Fibroblast of the aortic adventitia (primary cell): ENCODE data around the gene LAIR1. TPM values are rescaled to one million over a fixed set of nuclear protein-coding genes. Genes with fewer than 3 reads are reported as not detected.

ENCODE experiments used
- DNase-seq: peaks from one replicate; pipeline ENCODE4 v3.0.0-alpha.2; 2010; ENCODE audit warnings: low read depth
- H3K4me3 ChIP-seq: 2 replicates; pipeline ENCODE4 v1.5.1; 2011; ENCODE audit warnings: low read depth, mild to moderate bottlenecking, control low read depth, low read length, moderate library complexity
- CTCF ChIP-seq: IDR thresholded peaks from 2 replicates; pipeline ENCODE4 v1.5.1; 2011; ENCODE audit warnings: mild to moderate bottlenecking, low read length, control low read depth, inconsistent platforms; ENCODE audit not compliant: insufficient read depth
- total RNA-seq: library from RNA; depleted of rRNA; stranded (reverse); fragments of >200 nt; gene quantifications from 2 replicates; pipeline ENCODE4 v1.2.3, GENCODE V29; 2012; ENCODE audit warnings: low replicate concordance

The LAIR1 gene
- total RNA-seq, 1 donor: not detected

GRCh38 chr19:54312436-54313377 lies 52.0 kb downstream of the LAIR1 start, which contains the start of gene LILRA5:
TSS of gene LILRA5 (minus strand) at chr19:54313166. CDS start at chr19:54313019, 147 bp downstream.
- no peak for DNase-seq
- no peak for TF ChIP-seq CTCF

GRCh38 chr19:54312011-54312410 lies 52.7 kb downstream of the LAIR1 start:
- TF ChIP-seq CTCF: no peak
- DNase-seq: no peak
- H3K4me3 ChIP-seq: no peak overlapping the region

More at GRCh38 chr19:54312436-54313377, 52.0 kb downstream of the LAIR1 start, which contains the start of gene LILRA5:
- no peak within 1 kb of the TSS for H3K4me3 ChIP-seq

- no peak for TF ChIP-seq CTCF
- no peak for DNase-seq
- H3K4me3 ChIP-seq: no peak overlapping the region
Measured at GRCh38 chr19:54311486-54311885, 53.2 kb downstream of the LAIR1 start.

GRCh38 chr19:54310543-54310942 lies 54.2 kb downstream of the LAIR1 start:
- TF ChIP-seq CTCF: no peak
- no peak overlapping the region for H3K4me3 ChIP-seq
- DNase-seq: no peak

DNA sequence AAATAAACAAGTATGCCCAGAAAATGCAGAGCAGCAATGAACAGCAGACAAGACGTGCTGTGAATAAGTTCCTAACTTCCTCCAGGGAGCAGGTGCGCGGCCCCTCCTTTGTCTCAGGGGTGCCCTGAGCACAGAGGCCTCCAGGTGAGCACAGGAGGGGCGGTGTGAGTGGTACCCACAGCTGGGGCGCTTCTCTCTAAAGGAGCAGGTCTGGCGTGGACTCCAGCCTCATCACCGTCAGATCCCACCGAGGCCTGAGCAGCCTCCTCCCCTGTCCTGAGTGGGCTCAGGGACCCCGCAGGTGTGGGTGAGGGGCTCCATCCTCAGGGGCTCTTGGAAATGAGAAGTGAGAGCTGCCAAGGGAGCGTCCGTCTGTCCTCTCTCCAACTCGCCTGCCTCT lies 54.9 kb downstream of the LAIR1 start:
- TF ChIP-seq CTCF: no peak
- DNase-seq: no peak
- no peak overlapping the region for H3K4me3 ChIP-seq

DNA sequence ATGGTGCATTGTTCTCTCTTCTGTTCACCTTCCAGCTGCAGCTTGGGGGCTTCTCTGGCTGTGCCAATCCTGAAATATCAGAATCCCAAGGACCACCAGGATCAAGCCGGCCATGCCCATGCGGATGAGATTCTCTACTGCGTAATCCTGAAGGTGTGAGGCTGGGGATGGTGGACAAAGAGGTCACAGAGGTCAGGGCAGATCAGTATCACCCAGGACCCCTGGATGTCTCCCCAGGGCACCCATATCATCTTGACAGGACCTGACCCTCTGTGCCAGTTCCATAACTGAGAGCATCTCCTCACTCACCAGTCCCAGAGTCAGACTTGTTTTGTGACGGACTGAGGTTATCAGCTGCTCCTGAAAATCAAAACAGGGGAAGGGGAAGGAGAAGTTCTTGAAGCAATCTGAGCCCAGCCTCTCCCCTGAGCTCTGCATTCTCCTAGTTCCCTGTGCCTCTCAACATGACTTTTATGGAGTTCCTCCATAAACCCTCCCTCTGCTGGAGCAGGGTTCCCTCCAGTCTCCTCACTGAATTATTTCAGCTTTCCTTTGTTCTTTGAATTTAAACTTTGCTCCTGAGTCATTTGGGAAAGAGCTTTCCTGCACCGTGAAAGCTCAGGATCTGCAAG lies 57.2 kb downstream of the LAIR1 start:
- TF ChIP-seq CTCF: no peak
- H3K4me3 ChIP-seq: no peak overlapping the region
- no peak for DNase-seq
